Caco-2 (cell line): ENCODE measurements around the gene YWHAH. TPM values are rescaled to one million over a fixed set of nuclear protein-coding genes. Genes with fewer than 3 reads are reported as not detected.

Source experiments
- BruUV-seq: library from RNA; stranded (reverse); fragments of 400-500 nt; replicated peaks from 2 replicates; lab custom pipeline; 2021; lab: Mats Ljungman, UMichigan
- CTCF ChIA-PET: fragments of 300-600 bp; sonication (Branson Sonifier 250); formaldehyde crosslinking; loops from one replicate; lab custom pipeline; 2022; ENCODE audit warnings: antibody characterized with exemption; lab: Charles Lee
- POLR2A ChIA-PET: fragments of 300-600 bp; sonication (Branson Sonifier 250); formaldehyde crosslinking; loops from one replicate; lab custom pipeline; 2022; ENCODE audit warnings: antibody characterized with exemption; lab: Charles Lee
- DNase-seq, 2 experiments: peaks; one replicate each; pipeline versions ENCODE4 v3.0.0 to v3.0.0-alpha.2; 2020 to 2022
- H3K27me3 ChIP-seq: replicated peaks from 2 replicates; pipeline ENCODE4 v1.6.0; 2011; ENCODE audit warnings: low read length; ENCODE audit not compliant: control insufficient read depth, insufficient read depth
- H3K36me3 ChIP-seq: 2 replicates; pipeline ENCODE4 v1.5.1; 2011; ENCODE audit warnings: low read length; ENCODE audit not compliant: control insufficient read depth, insufficient read depth
- H3K4me1 ChIP-seq: fragments of 250-450 bp; sonication (Bioruptor Pico); 2 replicates; pipeline ENCODE4 v1.5.1; 2020; ENCODE audit warnings: mild to moderate bottlenecking
- H3K4me3 ChIP-seq: 2 replicates; pipeline ENCODE4 v1.5.1; 2011; ENCODE audit warnings: low read depth, mild to moderate bottlenecking, control low read depth, low read length
- H3K9me3 ChIP-seq: fragments of 250-450 bp; sonication (Bioruptor Pico); 2 replicates; pipeline ENCODE4 v1.5.1; 2020; ENCODE audit warnings: mild to moderate bottlenecking, moderate library complexity
- H3K27ac Mint-ChIP-seq: one replicate; pipeline ENCODE4 v1.8.0; 2022; ENCODE audit warnings: mixed read lengths; ENCODE audit not compliant: unreplicated experiment
- H3K27me3 Mint-ChIP-seq: one replicate; pipeline ENCODE4 v1.8.0; 2022; ENCODE audit warnings: mixed read lengths; ENCODE audit not compliant: insufficient read depth, unreplicated experiment
- H3K36me3 Mint-ChIP-seq: one replicate; pipeline ENCODE4 v1.8.0; 2022; ENCODE audit warnings: mild to moderate bottlenecking, mixed read lengths; ENCODE audit not compliant: insufficient read depth, unreplicated experiment
- H3K4me1 Mint-ChIP-seq: one replicate; pipeline ENCODE4 v1.8.0; 2022; ENCODE audit warnings: low read depth, mixed read lengths; ENCODE audit not compliant: unreplicated experiment
- H3K4me3 Mint-ChIP-seq: one replicate; pipeline ENCODE4 v1.8.0; 2022; ENCODE audit warnings: mild to moderate bottlenecking, moderate library complexity, mixed read lengths; ENCODE audit not compliant: unreplicated experiment
- H3K9me3 Mint-ChIP-seq: one replicate; pipeline ENCODE4 v1.8.0; 2022; ENCODE audit warnings: mixed read lengths; ENCODE audit not compliant: unreplicated experiment
- intact Hi-C: fragments of 100-400 bp; cut with micrococcal nuclease; formaldehyde crosslinking; loops from one replicate; pipeline ENCODE4 v1.10.0; 2022; ENCODE audit not compliant: unreplicated experiment
- total RNA-seq: library from RNA; stranded (reverse); gene quantifications from 2 replicates; pipeline ENCODE4 v1.2.3, GENCODE V29; 2022
- TF ChIP-seq, protein P1 (sequence below), 2 experiments: fragments of 200-600 bp in 1 of 2; IDR thresholded peaks; 1 replicate in 1 of 2; 2 replicates in 1 of 2; pipeline versions ENCODE4 v1.5.1 to v1.8.0; 2011 to 2022; ENCODE audit warnings: antibody characterized with exemption in 1 of 2, control low read depth in 1 of 2, inconsistent platforms in 1 of 2, low read depth in 1 of 2, low read length in 1 of 2, mild to moderate bottlenecking in 1 of 2, moderate library complexity in 1 of 2; ENCODE audit not compliant: insufficient read depth in 1 of 2, severe bottlenecking in 1 of 2, unreplicated experiment in 1 of 2

The YWHAH gene
- total RNA-seq, 1 experiment from 2014 or later: 135 TPM

DNA sequence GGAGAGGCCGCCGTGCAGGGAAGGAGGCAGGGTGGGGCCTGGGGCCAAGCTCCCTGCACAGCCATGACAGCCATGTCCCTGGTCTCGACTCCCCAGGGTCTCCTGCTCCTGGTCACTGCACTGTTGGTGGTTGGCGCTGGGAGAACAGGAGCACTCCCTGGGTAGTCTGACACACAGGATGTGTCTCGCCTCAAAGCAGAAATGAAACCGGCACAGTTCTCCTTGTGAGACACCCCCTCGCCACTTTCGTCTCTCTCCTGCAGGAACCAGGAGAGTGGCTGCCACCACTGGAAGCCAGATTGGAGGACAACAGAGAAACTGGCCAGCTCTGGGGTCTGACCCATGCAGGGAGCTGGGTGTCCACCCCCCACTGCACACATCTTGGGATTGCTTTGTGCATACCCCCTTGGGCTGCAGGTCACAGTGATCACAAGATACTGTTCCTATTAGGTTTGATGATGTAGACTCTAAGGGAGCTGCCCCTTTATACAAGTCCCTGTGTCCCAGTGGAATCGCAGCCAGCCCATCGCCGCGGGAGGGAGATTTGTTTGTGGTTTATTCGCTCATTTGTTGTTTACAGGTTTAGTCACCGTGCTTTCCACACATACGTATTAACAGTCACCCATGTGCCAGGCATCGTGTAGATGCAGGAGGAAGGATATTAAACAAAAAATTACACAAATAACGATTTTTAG, 27.0 kb upstream of the YWHAH start:
- Histone ChIP-seq H3K27me3 (no peaks in the 10 kb centered on the region), H3K4me1 (peaks cover 16% of the 10 kb centered on the region), H3K9me3 (no peaks in the 10 kb centered on the region), H3K36me3 (no peaks in the 10 kb centered on the region), H3K4me3 (no peak overlapping the region)
- CTCF ChIA-PET: interaction anchor here (0.8 kb wide), 1 partner anchor 51 kb away, joined by 3 read pairs; no protein-coding TSS in a partner anchor
- Mint-ChIP-seq H3K36me3 (no peaks in the 10 kb centered on the region), H3K27me3 (no peaks in the 10 kb centered on the region), H3K27ac (no peak overlapping the region), H3K4me1 (peaks cover 7% of the 10 kb centered on the region), H3K9me3 (no peaks in the 10 kb centered on the region), H3K4me3 (no peak overlapping the region)
- TF ChIP-seq, protein P1, sequence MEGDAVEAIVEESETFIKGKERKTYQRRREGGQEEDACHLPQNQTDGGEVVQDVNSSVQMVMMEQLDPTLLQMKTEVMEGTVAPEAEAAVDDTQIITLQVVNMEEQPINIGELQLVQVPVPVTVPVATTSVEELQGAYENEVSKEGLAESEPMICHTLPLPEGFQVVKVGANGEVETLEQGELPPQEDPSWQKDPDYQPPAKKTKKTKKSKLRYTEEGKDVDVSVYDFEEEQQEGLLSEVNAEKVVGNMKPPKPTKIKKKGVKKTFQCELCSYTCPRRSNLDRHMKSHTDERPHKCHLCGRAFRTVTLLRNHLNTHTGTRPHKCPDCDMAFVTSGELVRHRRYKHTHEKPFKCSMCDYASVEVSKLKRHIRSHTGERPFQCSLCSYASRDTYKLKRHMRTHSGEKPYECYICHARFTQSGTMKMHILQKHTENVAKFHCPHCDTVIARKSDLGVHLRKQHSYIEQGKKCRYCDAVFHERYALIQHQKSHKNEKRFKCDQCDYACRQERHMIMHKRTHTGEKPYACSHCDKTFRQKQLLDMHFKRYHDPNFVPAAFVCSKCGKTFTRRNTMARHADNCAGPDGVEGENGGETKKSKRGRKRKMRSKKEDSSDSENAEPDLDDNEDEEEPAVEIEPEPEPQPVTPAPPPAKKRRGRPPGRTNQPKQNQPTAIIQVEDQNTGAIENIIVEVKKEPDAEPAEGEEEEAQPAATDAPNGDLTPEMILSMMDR (IDR thresholded peaks at IDR 0.05; ENCODE audit: insufficient read depth in 1 of 2, low read depth in 1 of 2, low read length in 1 of 2, severe bottlenecking in 1 of 2, unreplicated experiment in 1 of 2): no peak
- POLR2A ChIA-PET: no interaction called here
- no peak for DNase-seq
- intact Hi-C loops: no loop called here
- BruUV-seq: no TSS peak

DNA sequence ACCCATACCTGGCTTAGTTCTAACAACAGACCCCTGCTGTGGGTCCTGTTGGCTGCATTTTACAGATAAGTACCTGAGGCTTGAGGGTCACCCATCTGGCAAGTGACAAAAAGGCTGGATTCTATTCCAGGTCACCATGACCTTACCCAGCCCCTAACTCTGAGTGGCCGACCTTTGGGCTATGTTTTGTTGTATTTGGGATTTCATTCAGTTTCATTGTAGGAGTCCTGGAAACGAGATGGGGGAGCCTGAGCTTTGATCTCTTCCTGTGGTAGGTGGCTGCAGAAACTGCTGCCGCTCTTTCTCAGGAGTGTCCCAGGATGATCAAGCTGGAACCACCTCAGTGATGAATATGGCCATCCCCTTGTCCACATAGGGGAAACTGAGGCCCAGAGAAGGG, 24.6 kb upstream of the YWHAH start:
- CTCF ChIA-PET: interaction anchor here (1.7 kb wide), 1 partner anchor 51 kb away, joined by 6 read pairs; no protein-coding TSS in a partner anchor
- no peaks in the 10 kb centered on the region for H3K9me3 Mint-ChIP-seq
- peaks cover 8% of the 10 kb centered on the region for H3K4me1 Mint-ChIP-seq
- no TSS peak for BruUV-seq
- H3K4me3 Mint-ChIP-seq: no peak overlapping the region
- TF ChIP-seq, protein P1 (IDR thresholded peaks at IDR 0.05; ENCODE audit: insufficient read depth in 1 of 2, low read depth in 1 of 2, low read length in 1 of 2, severe bottlenecking in 1 of 2, unreplicated experiment in 1 of 2): no peak
- Histone ChIP-seq H3K36me3 (no peaks in the 10 kb centered on the region), H3K4me3 (no peak overlapping the region), H3K27me3 (no peaks in the 10 kb centered on the region), H3K4me1 (peaks cover 6% of the 10 kb centered on the region), H3K9me3 (no peaks in the 10 kb centered on the region)
- POLR2A ChIA-PET: no interaction called here
- no peaks in the 10 kb centered on the region for H3K36me3 Mint-ChIP-seq
- no peak overlapping the region for H3K27ac Mint-ChIP-seq
- DNase-seq: no peak
- no peaks in the 10 kb centered on the region for H3K27me3 Mint-ChIP-seq
- intact Hi-C loops: no loop called here

DNA sequence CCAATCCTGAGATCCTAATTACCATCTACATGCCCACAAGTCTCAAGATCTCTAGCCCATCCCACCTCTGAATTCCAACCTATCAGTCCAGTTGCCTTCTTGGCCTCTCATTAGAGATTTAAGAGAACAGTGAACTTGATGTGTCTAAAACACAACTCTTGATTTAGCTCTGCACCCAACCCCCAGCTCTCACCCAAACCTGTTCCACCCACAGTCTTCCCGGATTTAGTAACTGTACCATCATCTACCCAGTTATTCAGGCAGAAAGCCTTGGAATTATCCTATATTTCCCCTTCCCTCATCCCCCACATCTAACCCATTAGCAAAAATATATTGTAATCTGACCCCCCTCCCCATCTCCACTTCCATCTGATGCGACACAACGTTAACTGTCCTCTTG, 24.0 kb upstream of the YWHAH start:
- CTCF ChIA-PET: no interaction called here
- peaks cover 3% of the 10 kb centered on the region for H3K27me3 Mint-ChIP-seq
- no peaks in the 10 kb centered on the region for H3K9me3 Mint-ChIP-seq
- intact Hi-C loops: no loop called here
- Histone ChIP-seq H3K27me3 (no peaks in the 10 kb centered on the region), H3K4me1 (peaks cover 6% of the 10 kb centered on the region), H3K36me3 (no peaks in the 10 kb centered on the region), H3K9me3 (no peaks in the 10 kb centered on the region), H3K4me3 (no peak overlapping the region)
- H3K4me1 Mint-ChIP-seq: peaks cover 8% of the 10 kb centered on the region
- no TSS peak for BruUV-seq
- H3K36me3 Mint-ChIP-seq: no peaks in the 10 kb centered on the region
- no peak overlapping the region for H3K4me3 Mint-ChIP-seq
- POLR2A ChIA-PET: no interaction called here
- no peak for DNase-seq
- TF ChIP-seq, protein P1 (IDR thresholded peaks at IDR 0.05; ENCODE audit: insufficient read depth in 1 of 2, low read depth in 1 of 2, low read length in 1 of 2, severe bottlenecking in 1 of 2, unreplicated experiment in 1 of 2): no peak
- H3K27ac Mint-ChIP-seq: no peak overlapping the region
